OCI-LY3 (cell line): ENCODE results near the gene KRT222.

Experiments
- H2AFZ ChIP-seq: fragments of 200-600, 300-600 bp; shearing (Covaris generic); 2 replicates; pipeline ENCODE4 v1.6.0; 2014; ENCODE audit warnings: antibody characterized with exemption, low read depth, low read length
- H3K27ac ChIP-seq: fragments of 200-600, 300-600 bp; sonication (generic); 2 replicates; pipeline ENCODE4 v1.5.1; 2014; ENCODE audit warnings: mild to moderate bottlenecking, low read length, moderate library complexity, mixed read lengths
- H3K27me3 ChIP-seq: fragments of 200-600, 300-600 bp; sonication (generic); 2 replicates; pipeline ENCODE4 v1.6.1; 2014; ENCODE audit warnings: low read depth, low read length, mixed read lengths
- H3K36me3 ChIP-seq: fragments of 200-600, 300-600 bp; sonication (generic); replicated peaks from 2 replicates; pipeline ENCODE3; 2014; ENCODE audit warnings: low read depth, low read length, mixed read lengths
- H3K4me1 ChIP-seq: fragments of 300-600, 200-600 bp; sonication (generic); 2 replicates; pipeline ENCODE4 v1.6.1; 2014; ENCODE audit warnings: low read length, mixed read lengths
- H3K4me2 ChIP-seq: fragments of 200-600, 300-600 bp; sonication (generic); 2 replicates; pipeline ENCODE4 v1.6.1; 2014; ENCODE audit warnings: low read length, mixed read lengths
- H3K4me3 ChIP-seq: fragments of 300-600, 200-600 bp; sonication (generic); 2 replicates; pipeline ENCODE4 v1.5.1; 2014; ENCODE audit warnings: antibody characterized with exemption, mild to moderate bottlenecking, low read length, moderate library complexity
- H3K79me2 ChIP-seq: fragments of 300-600, 200-600 bp; shearing (Covaris generic); 2 replicates; pipeline ENCODE4 v1.6.1; 2014; ENCODE audit warnings: mild to moderate bottlenecking, low read length, mixed read lengths
- H3K9ac ChIP-seq: fragments of 300-600, 200-600 bp; shearing (Covaris generic); 2 replicates; pipeline ENCODE4 v1.6.0; 2014; ENCODE audit warnings: mild to moderate bottlenecking, low read length, moderate library complexity
- H3K9me3 ChIP-seq: fragments of 200-600, 300-600 bp; shearing (Covaris generic); 2 replicates; pipeline ENCODE4 v1.6.1; 2014; ENCODE audit warnings: low read length, mixed read lengths; ENCODE audit not compliant: insufficient read depth
- H4K20me1 ChIP-seq: fragments of 200-600, 300-600 bp; sonication (generic); 2 replicates; pipeline ENCODE4 v1.6.1; 2016; ENCODE audit warnings: low read length, mixed read lengths; ENCODE audit not compliant: insufficient read depth
- EZH2phosphoT487 ChIP-seq: fragments of 200-600 bp; shearing (Covaris generic); IDR thresholded peaks from 2 replicates; pipeline ENCODE4 v1.6.1; 2018; ENCODE audit warnings: antibody characterized with exemption, mixed run types, low read depth
- TF ChIP-seq, protein P1 (sequence below): fragments of 200-600, 300-600 bp; sonication (generic); IDR thresholded peaks from 2 replicates; pipeline ENCODE4 v1.5.1; 2014; ENCODE audit warnings: antibody characterized with exemption, low read length, low read depth

KRT222 gene

DNA sequence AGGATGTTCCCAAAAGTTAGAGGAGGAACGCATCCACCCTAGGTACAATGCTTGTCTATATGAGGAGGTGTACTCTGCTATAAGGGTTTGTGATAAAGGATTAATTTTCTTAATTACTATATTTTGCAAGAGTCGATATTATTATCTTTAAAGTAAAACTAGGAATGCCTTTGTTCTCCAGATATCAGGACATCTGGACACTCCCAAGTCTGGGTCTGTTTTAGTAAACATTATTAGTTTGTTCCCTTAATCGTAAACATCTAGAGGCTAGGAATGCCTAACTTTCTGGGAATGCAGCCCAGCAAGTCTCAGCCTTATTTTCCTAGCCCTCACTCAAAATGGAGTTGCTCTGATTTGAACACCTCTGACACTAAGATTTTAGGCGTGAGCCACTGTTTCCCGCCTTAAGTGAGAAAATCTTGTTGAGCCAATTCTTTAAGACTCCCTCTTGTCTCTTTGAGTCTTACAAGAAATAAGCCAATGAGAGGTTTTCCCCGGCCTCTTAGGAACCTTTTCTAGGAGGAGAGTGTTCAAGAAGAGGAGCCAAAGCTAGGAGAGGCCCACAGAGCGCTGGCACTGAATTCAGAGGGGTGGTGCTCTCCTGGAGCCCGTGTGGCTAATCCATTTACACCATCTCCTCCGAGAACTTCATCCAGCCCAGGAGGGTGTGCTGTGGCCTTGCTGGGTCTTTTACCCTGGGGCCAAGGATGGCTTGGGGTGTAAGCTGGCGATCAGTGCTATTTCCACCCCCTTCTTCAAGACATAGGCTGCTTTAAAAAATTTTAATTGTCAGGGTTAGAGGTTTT is 58.2 kb downstream of the KRT222 start:
- H3K36me3 ChIP-seq, result no peaks in the 10 kb centered on the region
- peaks cover 74% of the 10 kb centered on the region for H3K4me1 ChIP-seq
- no peak overlapping the region for H3K4me3 ChIP-seq
- H3K4me2 ChIP-seq, result no peak overlapping the region
- H3K27ac ChIP-seq, result no peak overlapping the region
- H3K27me3 ChIP-seq, result no peaks in the 10 kb centered on the region
- TF ChIP-seq, protein P1, sequence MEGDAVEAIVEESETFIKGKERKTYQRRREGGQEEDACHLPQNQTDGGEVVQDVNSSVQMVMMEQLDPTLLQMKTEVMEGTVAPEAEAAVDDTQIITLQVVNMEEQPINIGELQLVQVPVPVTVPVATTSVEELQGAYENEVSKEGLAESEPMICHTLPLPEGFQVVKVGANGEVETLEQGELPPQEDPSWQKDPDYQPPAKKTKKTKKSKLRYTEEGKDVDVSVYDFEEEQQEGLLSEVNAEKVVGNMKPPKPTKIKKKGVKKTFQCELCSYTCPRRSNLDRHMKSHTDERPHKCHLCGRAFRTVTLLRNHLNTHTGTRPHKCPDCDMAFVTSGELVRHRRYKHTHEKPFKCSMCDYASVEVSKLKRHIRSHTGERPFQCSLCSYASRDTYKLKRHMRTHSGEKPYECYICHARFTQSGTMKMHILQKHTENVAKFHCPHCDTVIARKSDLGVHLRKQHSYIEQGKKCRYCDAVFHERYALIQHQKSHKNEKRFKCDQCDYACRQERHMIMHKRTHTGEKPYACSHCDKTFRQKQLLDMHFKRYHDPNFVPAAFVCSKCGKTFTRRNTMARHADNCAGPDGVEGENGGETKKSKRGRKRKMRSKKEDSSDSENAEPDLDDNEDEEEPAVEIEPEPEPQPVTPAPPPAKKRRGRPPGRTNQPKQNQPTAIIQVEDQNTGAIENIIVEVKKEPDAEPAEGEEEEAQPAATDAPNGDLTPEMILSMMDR, result no peak
- TF ChIP-seq EZH2phosphoT487, result no peak
- H3K9me3 ChIP-seq, result no peaks in the 10 kb centered on the region
- no peaks in the 10 kb centered on the region for H3K79me2 ChIP-seq
- no peak overlapping the region for H3K9ac ChIP-seq
- no peak overlapping the region for H2AFZ ChIP-seq
- no peaks in the 10 kb centered on the region for H4K20me1 ChIP-seq

DNA sequence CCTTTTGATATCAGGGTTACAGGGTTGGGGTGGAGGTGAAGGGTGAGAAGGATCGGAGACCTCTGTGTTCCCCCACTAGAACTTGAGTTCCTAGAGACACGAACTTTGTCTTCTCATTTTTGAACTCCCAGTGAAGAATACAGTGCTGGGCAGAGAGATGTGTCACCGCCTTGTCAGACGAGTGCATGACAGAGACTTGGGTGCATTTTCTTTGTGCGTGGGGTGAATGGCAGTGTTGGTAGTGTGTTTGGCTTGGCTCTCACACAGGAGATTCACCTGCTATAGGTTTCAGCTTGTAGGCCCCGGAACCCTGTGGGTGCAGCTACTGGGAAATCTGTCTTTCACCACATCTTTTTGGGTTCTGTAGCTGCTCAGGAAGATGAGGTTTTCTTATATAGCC is 59.7 kb downstream of the KRT222 start:
- no peak overlapping the region for H3K27ac ChIP-seq
- H3K9ac ChIP-seq, result no peak overlapping the region
- no peaks in the 10 kb centered on the region for H3K9me3 ChIP-seq
- no peak overlapping the region for H2AFZ ChIP-seq
- no peaks in the 10 kb centered on the region for H3K36me3 ChIP-seq
- H3K27me3 ChIP-seq, result no peaks in the 10 kb centered on the region
- no peak for TF ChIP-seq EZH2phosphoT487
- TF ChIP-seq, protein P1, result no peak
- H3K4me2 ChIP-seq, result no peak overlapping the region
- peaks cover 74% of the 10 kb centered on the region for H3K4me1 ChIP-seq
- peaks cover 6% of the 10 kb centered on the region; the same call in 1 of the 2 replicates for H3K79me2 ChIP-seq
- H3K4me3 ChIP-seq, result no peak overlapping the region
- H4K20me1 ChIP-seq, result no peaks in the 10 kb centered on the region
